Stimulated activated CD8-positive, alpha-beta memory T cell treated with anti-CD3 and anti-CD28 coated beads, Interleukin-4, amount 100 ng/mL, for 1 hour (primary cell): ENCODE data around the gene ITGA5.

Experiments used
- DNase-seq, 2 donors: peaks; one replicate each; pipeline ENCODE4 v3.0.0-alpha.2; 2020; ENCODE audit warnings: low read depth in 2 of 2, low spot score in 1 of 2

Gene ITGA5

DNA sequence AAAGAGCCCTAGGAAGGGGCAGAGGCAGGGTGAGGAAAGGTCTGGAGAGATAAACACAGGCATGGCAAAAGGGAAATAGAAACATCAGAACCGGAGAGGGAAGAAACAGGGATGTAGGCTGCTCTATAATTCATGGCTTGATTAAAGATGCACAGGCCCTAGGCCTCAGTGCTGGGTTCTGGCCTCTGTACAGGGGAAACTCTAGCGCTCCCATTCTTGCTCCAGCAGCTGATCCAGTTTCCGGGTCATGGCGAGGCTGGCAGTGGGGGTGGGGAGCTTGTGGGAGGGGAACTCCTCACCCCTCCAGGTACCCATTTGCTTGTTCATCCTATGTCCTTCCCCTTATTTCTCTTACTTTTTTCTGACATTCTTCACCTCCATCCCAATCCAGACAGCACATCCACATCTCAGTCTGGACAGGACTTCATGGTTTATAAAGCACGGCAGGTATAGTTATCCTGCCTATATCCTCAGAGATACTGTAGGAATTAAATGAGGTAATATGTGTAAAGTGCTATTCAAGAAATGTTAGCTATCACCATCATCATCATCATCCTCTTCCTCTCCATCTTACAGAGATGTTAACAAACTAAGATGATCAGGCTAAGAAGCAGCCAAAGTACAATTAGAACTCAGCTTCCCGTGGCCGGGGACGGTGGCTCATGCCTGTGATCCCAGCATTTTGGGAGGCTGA is 46.8 kb downstream of the ITGA5 start:
- DNase-seq = no peak

DNA sequence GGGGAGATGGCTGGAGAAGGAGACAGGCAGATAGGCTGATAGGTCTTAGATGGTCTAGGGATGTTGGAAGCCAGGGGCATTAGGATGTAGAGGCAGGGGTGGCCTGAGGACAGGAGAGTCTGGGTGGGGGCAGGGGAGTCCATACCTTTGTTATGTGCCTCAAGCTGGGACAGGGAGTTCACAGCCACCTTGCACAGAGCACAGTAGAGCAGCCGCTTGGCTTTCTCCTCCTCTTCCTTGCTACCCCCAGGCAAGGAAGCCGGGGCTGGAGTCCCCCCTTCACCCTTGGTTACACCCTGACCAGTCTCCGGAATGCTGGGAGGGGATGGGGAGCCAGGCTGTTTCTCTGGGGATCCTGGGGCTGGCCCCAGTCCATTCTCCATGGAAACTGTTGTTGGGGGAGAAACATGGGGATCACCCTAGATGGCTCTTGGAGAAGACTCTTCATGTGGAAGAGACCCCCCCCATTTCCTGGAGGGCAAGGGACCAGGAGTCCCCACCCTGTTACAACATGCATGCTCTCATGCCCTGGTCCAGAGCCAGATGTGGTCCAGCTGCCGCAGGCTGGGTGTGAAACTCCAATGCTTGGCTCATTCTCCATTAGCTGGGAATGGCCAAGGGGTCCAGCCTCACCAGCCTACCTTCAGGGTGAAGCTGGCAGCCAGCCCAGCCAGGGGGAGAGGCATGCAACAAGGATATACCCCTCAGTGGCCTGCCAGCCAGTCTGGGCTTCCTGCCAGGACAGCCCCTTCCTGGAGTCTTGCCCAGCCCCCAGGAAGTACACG is 47.5 kb downstream of the ITGA5 start:
- no peak for DNase-seq

DNA sequence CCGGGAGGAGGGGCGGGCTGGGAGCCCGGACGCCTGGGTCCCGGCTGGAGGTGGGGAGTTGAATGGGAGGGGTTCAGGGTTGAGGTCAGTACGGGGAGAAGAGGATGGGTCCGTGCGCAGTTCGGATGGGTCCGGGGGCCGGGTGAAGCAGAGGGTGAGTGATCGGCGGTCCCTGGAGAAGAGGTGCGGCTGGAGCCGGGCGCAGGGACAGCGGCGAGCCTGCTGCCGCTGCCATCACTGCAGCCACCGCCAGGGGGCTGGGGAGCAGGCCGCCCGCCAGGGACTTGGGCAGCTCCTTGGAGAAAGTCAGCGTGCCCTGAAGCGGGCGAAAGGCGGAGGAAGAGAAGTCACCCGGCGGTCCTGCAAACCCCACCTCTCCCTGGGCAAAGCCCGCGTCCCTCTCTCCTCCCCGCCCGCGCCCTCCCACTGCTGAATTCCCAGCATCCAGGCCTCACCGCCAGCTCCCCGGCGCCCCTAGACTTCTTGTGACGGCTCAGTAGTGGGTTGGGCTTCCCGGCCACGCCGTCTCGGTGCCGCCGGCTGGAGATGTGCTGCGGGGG is 48.8 kb downstream of the ITGA5 start:
- no peak for DNase-seq

DNA sequence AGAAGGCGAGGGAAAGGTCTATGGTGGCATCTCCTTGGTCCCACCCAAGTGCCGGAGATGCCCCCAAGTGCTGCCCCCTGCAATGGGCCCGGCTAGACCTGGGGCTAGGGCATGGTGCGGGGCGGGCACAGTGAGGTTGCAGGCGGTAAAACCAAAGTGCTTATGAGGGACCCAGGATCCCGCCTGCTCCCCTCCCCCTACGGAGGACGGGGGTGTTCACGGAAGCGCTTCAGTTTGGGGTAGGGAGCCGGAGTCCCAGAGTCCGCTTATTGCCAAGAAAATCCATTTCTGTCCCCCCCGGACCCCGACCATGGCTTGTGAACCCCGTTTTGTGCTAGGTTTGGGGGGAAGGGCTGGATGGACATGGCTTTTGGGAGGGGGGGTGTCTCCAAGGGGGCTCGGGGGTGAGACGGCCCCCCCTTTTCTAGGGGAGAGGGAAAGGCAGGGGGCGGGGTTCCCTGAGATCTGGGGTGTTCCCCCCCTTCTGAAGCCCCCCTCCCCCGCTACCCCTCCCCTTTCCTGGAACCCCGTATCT is 49.4 kb downstream of the ITGA5 start:
- no peak for DNase-seq

DNA sequence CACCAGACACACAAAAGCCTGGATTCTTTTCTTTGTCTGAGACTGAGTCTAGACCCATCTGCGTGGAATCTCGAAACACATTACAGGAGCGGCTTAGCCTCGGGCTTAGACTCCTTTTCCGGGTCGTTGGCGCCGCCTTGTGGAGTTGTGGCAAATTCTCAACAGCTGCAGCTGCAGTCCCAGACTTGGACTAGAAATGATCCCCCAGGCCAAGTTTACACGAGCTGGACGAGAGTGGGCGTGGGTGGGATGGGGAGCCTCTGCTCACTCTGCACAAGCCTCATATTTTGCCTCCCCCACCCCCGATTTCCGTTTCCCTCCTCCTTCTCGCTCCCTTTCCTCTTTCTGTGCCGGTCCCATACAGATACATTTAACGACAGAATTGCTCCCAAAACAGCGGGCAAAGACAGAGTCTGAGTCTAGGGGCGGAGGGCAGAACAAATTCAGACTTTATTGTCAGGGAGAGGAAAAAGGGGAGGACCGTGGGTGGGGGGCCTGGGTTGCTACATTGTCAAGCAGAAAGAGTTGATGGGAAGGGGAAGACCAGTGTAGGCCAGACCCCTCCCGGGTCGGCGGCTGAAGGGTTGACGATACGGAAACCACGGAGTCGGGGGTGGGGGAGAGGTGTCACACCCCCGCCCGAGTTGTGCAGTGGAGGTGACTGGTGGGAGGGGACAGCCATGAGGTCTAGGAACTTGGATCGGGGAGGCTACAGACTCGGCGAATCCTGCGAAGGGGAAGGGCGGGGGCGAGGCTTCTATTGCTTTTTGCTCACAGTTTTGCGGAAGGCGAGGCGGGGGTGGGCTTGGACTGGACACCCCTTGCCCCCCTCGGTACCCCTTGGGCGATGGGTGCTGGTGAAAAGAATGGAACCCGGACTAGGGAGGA is 50.1 kb downstream of the ITGA5 start:
- peak; percentile 74 to 83 for DNase-seq

DNA sequence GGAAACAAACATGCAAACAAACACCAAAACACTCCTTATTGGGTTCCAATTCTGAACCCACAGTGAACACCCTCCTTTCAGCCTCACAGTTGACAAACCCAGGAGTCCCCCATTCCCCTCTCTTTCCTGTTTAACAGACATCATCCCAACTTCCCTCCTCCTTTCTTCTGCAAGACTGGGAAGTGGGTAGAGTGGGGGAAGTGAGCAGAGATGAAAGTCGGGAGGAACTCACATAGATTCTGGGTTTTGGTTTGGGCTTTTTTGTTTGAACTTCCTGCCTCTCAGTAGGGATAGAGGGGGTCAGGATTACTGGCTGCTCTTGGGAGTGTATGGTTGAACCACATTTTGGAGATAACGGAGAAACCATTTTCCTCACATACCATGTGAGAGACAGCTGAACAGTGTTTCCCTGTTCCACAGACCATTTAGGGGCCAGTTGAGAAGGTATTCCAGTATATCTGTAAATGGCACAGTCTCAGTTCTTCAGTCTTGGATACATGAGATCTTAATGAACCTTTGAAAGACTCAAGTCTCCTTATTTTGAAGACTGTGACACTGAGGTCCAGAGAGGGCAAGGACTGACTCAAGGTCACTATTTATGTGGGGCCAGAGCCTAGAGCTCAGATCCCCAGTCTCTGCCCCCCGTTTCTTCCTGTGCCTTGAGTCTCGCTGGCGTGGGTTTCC is 50.9 kb downstream of the ITGA5 start:
- DNase-seq = no peak

DNA sequence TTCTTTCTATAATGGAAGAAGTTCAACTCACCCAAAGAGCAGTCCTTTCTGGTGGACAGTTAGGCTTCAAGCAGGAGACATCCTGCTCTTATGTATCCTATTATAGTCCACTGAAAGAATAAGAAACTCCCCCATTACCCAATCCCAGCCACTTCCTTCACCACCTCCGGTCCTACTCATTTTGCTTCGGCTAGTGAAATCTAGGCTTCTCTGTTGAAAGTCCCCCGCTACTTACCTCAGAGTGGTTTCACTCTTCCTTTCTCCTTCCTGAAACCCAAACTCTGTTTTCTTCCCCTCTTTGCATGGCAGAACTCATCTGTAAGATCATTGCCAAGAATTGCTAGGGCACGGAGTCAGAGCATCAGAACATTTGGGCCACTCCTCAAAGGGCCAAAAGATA is 54.7 kb downstream of the ITGA5 start, which contains the start of gene GPR84:
TSS of gene GPR84 (minus strand) at position 74 of the 400 bp plus-strand sequence. CDS start 635 bp downstream, outside the sequence.
- no peak for DNase-seq

DNA sequence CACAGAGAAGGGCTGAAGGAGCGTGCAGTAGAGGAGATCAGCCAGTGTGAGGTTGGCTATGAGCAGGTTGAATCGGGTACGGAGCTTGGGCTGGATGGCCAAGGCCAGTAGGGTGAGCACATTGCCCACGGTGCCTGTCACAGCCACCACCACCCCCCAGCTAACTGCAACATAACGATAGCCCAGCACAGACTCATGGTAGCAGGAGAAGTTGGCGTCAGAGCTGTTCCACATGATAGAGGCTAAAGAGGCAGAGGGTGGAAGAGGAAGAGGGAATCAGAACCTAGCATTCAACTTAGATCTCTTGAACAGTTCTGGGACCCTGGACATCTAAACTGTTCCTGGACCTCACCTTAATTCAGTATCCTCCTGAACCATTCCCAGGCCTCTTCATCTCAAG is 55.4 kb downstream of the ITGA5 start:
- DNase-seq = no peak

DNA sequence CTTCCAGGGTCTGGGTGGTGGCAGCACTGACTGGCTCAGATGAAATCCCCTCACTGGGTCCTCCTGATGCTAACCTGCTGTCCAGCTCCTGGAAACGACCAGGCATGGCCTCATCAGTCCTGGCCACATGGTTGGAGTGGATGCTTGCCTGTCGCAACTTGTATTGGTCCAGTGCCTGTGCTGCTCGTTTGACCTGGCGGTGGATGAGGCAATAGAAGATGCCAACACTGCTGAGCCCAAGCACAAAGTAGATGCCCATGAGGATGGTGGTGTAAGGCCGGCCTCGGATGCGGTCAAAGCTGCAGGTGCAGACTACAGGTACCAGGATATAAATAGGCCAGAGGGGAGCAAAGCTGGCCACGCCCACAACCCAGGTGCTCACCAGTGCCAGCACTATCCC is 56.0 kb downstream of the ITGA5 start:
- no peak for DNase-seq

DNA sequence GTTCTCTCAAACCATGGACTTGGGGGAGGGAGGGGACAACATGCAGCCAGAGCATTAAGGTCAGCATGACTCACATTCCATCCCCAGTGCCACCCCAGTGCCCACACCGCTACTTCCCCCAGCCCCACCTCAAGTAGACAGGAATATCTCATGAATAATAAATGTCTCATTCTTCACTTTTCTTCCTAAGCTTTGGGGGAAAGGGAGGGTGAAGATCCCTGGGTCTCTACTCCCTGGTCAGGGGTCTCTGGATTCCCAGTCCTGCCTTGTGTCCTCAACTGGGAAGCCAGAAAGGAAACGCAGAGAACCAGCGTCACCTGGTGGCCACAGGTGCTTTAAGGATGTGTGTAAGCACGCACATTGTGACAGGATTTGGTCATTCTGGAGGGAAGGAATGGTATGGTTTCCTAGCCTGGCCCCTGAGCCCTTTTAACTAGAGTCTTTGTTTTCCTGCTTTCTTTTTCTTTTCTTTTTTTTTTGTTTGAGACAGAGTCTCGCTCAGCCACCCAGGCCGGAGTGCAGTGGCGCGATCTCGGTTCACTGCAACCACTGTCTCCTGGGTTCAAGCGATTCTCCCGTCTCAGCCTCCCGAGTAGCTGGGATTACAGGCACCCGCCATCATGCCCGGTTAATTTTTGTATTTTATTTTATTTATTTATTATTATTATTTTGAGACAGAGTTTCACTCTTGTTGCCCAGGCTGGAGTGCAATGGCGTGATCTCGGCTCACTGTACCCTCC is 58.2 kb downstream of the ITGA5 start:
- peak in 1 of 2 donors; percentile 24 for DNase-seq

DNA sequence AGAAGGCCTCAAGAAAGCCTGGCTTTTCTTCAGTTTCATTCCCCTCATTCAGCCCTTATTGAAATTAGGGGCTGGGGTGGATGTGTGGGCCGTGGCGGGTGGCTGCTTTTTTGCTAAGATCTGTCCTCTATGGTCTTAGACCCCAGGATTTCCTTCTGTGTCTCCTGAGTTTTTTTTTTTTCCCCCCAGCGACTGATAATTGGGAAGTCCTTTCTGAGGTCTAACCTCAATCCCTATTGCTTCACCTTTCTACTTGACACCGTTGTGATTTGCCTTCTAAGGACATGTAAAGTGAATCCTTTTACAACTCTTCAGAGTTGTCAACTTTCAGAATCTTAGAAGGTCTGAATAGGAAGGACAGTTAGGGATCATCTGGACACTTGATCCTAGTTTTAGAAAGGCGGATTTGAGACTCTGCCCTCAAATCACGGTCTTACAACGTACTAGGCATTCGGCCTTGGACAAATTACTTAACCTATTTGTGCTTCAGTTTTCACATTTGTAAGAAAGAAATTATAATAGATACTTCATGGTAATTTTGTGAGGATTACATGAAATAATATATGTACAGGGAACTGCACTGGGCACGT is 59.2 kb downstream of the ITGA5 start:
- no peak for DNase-seq

DNA sequence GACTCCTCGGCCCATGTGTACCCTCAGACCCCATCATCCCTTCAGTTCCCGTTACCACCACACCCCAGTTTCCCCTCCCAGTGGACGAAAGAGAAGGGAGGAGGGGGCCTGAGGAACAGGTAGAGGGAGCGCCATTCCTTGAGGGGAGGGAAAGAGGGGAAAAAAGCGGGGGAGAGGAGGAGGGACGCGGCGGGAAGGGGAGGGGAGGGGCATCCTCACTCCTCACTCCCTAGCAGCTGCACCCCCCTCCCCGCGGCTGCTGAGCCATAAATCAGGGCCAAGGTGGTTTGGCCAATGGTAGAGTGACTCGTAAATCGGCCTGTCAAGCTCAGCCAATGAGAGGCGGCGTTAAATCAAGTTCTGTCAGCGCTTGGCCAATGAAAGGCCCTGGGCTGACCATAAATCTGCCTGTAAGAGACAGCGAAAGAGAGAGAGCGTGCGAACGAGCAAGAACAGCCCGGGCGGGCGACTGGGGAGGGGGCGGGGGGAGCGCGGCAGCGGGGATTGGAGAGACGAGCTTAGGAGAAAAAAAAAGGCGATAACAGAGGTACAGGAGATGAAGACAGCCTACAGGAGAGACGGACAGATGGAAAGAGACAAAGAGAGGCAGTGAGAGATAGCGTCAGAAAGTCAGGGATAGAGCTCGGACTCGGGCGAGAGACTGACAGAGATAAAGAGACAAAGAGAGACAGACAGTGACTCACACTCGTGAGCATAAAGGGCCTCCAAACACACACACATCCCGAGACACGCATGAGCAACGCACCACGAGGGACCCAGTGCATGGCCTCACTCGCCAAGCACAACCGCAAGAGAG is 59.9 kb downstream of the ITGA5 start:
- DNase-seq = peak; percentile 73 to 86

DNA sequence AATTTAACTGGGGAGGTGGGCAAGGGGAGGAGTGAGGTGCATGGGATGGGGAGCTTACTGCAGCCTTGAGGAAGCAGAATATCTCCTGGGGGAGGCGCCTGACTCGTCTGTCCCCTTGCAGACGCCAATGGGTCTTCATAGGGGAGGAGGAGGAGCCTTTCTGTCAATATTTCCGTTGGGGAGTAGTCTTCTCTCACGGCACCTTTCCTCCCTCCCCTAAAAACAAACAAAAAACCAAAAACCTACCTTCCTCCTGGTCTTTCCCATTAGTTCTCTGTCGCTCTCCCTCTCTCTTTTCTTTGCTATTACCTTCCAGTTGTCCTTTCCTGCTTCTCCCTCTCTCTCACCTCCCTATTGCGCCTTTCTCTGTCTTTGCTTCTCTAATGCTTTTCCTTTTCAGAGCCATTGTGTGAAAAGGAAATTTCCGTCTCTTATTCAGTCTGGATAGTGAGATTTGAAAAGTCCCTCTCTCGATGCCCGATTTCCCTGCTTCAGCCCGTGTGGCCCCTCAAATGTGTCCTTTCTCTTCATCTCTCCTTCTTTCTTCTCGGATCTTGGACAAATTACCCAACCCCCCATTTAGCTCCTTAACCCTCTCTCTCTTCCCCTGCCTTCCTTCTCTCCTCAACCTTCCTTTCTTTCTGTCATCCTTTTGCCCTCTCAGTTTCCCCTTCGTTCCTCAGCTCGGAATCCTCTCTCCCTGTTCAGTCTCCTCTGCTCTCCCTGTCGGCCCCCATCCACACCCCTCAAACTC is 60.7 kb downstream of the ITGA5 start:
- no peak for DNase-seq

DNA sequence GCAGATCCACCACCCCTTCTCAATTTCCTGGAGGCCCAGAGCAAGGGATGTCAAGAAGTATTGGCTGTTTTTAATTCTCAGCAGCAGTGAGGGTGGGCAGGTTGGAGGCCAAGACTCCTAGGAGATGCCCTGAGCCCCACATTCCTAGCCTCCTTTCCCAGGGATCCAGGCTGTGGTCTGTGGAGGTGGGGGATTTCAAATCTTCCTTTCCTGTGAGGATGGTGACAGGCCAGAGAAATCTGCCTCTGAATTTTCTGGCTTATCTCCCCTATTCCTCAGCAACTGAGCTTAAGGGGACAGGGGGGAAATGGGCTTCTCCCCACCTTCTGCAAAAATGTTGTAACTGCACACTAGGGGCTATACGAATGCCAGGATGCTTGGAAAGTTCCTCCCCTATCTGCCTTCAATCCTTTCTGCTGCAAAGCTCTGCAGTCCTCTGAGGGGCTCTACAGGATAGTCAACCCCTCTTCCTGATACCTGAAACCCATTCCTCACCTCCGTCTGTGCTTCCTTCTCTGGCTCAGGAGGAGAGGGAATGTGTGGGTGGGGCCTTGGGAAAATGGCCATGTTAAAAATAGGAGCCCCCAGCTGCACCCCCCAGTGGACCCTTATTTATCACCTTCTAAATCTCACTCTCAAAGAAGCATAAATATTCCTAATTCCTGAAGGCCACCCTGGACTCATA is 61.4 kb downstream of the ITGA5 start:
- no peak for DNase-seq

DNA sequence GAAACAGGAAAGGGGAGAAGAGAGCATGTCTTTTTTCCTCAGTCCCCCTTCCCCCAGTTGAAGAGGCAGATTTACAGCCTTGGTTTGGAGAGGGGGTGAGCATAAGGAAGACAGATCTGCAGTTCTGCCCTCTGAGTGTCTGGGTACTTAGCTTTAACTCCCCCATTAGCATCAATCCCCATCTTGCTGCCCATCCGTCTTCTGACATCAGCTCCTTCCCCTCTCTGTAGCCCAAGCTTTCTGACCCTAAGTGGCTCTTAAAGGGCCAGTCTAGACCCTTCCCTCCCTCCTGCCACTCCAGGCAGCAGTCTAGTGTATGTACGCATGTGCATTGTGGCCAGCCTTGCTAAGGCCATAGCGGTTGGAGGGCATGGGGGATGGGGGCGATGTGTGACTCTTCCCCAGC is 62.1 kb downstream of the ITGA5 start:
- DNase-seq = no peak

DNA sequence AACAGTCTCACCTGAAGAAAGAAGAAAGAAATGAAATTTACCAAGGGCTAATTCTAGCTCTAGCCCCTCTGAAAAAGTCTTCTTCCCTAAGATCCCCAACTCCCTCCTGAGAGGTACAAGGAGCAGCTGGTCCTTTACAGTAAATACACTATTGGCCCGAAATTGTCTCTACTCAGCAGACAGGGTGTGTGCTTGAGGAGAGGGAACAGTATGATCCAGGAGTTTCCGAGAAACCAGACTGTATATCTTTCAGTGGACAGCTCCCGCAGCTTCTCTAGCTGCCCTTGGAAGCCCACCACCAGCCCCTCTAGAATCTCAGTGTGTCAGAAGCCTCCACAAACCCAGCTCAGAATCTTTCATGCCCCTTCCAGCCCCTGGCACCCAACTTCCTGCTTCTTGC is 62.8 kb downstream of the ITGA5 start:
- no peak for DNase-seq

DNA sequence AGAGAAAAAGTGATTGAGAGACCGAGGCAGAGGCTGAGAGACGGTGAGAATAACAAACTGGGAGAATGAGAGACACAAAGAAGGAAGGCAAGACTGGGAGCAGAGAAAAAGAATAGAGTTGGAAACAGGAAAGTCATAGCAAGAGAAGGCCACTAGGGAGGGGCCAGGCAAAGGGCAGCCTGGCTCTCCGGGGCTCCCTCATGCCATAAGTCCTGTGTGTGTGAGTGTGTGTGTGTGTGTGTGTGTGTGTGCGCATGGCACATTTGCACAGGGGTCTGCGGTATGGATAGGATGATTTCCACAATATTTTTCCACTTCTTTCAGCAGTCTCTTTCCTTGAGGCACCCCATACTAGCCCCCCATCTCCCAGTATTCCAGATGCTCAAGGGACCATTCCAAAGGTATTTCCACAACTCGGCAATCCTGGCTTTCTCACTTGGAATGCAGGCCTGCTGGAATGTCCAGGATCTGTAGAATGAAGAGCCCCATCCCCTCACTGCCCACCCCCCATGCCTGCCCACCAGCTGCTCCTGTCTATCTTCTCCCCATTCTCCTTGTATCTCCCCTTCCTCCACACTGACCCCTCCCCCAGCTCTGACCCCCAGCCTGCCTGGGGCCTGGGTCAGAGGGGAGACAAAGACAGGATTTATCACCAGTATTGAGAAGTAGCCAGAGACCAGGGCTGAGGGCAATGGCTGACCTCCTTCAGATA is 63.8 kb downstream of the ITGA5 start:
- DNase-seq = no peak
